GM10266 (cell line): ENCODE results near the gene FNTB.

Source experiments
- DNase-seq: peaks from one replicate; pipeline ENCODE4 v3.0.0; 2012; ENCODE audit errors: extremely low spot score
- CTCF ChIP-seq: IDR thresholded peaks from 2 replicates; pipeline ENCODE4 v1.5.1; 2012; ENCODE audit warnings: mild to moderate bottlenecking, low read depth; ENCODE audit not compliant: control insufficient read depth, insufficient read depth; ENCODE audit errors: missing control alignments

FNTB gene

GRCh38 chr14:64960762-64961276 is 25.9 kb upstream of the FNTB start:
- peak; percentile 10 for TF ChIP-seq CTCF
- DNase-seq, result no peak

- DNase-seq, result no peak
- no peak for TF ChIP-seq CTCF
These were observed 23.1 kb upstream of the FNTB start for GRCh38 chr14:64963611-64964010.

- TF ChIP-seq CTCF, result no peak
- no peak for DNase-seq
These were observed 21.2 kb upstream of the FNTB start for GRCh38 chr14:64965356-64966000.

- no peak for DNase-seq
- TF ChIP-seq CTCF, result no peak
These were observed 19.7 kb upstream of the FNTB start for GRCh38 chr14:64966976-64967375.

- no peak for TF ChIP-seq CTCF
- DNase-seq, result no peak
These were observed 18.5 kb upstream of the FNTB start for GRCh38 chr14:64968167-64968566.

- no peak for DNase-seq
- TF ChIP-seq CTCF, result no peak
These were observed 18.0 kb upstream of the FNTB start for GRCh38 chr14:64968651-64969050.

GRCh38 chr14:64970041-64970440 is 16.7 kb upstream of the FNTB start:
- no peak for DNase-seq

More at GRCh38 chr14:64970041-64970440, 16.7 kb upstream of the FNTB start:
- TF ChIP-seq CTCF, result no peak
